Measurements from ENCODE around the gene TSC22D4. TPM values are rescaled to one million over a fixed set of nuclear protein-coding genes. Genes with fewer than 3 reads are reported as not detected.
"Not testable (repeated sequence)": the region's sequence is repeated elsewhere in the genome, so short reads cannot be mapped to it uniquely, and the experiment has no call there.

Gene TSC22D4
- total RNA-seq, 2 experiments from 2014 or later, result 46.0 to 48.7 TPM

- Mint-ChIP-seq H3K36me3 (ENCODE audit: low read depth) (no peaks in the 10 kb centered on the region), H3K27me3 (ENCODE audit: low read depth) (no peaks in the 10 kb centered on the region), H3K9me3 (no peaks in the 10 kb centered on the region), H3K4me3 (no peak overlapping the region), H3K4me1 (ENCODE audit: low read depth) (peaks cover 10% of the 10 kb centered on the region), H3K27ac (no peak overlapping the region)
- CTCF ChIA-PET, result no interaction called here
- intact Hi-C loops (cut with micrococcal nuclease), result no loop called here
- no peak for DNase-seq
These were observed 31.6 kb upstream of the TSC22D4 start for GRCh38 chr7:100510437-100511239.

- Mint-ChIP-seq H3K4me1 (ENCODE audit: low read depth) (no peaks in the 10 kb centered on the region), H3K27me3 (ENCODE audit: low read depth) (no peaks in the 10 kb centered on the region), H3K36me3 (ENCODE audit: low read depth) (no peaks in the 10 kb centered on the region), H3K27ac (no peak overlapping the region), H3K9me3 (no peaks in the 10 kb centered on the region), H3K4me3 (no peak overlapping the region)
- intact Hi-C loops (cut with micrococcal nuclease), result no loop called here
- no peak for DNase-seq
- CTCF ChIA-PET, result no interaction called here
These were observed 30.2 kb upstream of the TSC22D4 start for GRCh38 chr7:100509231-100509630.

GRCh38 chr7:100506356-100506923 lies 27.4 kb upstream of the TSC22D4 start:
- Mint-ChIP-seq H3K9me3 (no peaks in the 10 kb centered on the region), H3K4me1 (ENCODE audit: low read depth) (no peaks in the 10 kb centered on the region), H3K27me3 (ENCODE audit: low read depth) (no peaks in the 10 kb centered on the region), H3K27ac (no peak overlapping the region), H3K4me3 (no peak overlapping the region), H3K36me3 (ENCODE audit: low read depth) (no peaks in the 10 kb centered on the region)
- DNase-seq, result no peak
- CTCF ChIA-PET, result no interaction called here
- intact Hi-C loops (cut with micrococcal nuclease), result no loop called here

DNA sequence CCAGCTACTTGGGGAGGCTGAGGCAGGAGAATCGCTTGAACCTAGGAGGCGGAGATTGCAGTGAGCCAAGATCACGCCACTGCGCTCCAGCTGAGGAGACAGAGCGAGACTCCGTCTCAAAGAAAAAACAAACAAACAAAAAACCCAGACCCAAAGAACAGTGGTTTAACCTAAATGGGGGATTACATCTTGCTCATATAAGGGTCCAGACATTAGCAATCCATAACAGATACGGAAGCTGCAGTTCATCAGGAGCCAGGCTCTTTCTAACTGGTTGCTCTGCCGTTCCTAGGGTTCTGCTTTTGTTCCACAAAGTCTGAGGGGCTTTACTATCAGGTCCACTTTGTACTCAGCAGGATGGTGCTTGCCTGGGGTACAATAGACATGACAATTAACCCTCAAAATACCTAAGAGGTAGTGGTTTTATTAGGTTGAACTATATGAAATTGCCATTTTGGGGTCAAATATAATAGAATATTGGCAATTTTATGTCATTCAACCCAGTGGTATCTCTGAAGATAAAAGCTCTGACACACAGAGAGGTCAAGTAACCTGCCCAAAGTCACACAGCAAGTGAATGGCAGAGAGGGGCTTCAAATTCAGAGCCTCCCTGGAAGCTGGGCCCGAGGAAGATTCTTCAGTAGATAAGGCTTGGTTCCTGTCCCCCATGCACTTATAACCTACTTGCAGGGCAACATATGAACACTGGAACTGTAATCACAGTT lies 26.0 kb upstream of the TSC22D4 start:
- no peak for DNase-seq
- H3K9me3 Mint-ChIP-seq, result no peaks in the 10 kb centered on the region
- no peak overlapping the region for H3K4me3 Mint-ChIP-seq
- H3K36me3 Mint-ChIP-seq (ENCODE audit: low read depth), result no peaks in the 10 kb centered on the region
- intact Hi-C loops (cut with micrococcal nuclease), result no loop called here
- H3K27ac Mint-ChIP-seq, result no peak overlapping the region
- no peaks in the 10 kb centered on the region for H3K4me1 Mint-ChIP-seq (ENCODE audit: low read depth)
- CTCF ChIA-PET, result interaction anchor here (0.6 to 1.3 kb wide), 4 partner anchors 9 to 53 kb away, joined by 3 to 6 read pairs (median 3); no protein-coding TSS in a partner anchor
- no peaks in the 10 kb centered on the region for H3K27me3 Mint-ChIP-seq (ENCODE audit: low read depth)

GRCh38 chr7:100504031-100504430 lies 25.0 kb upstream of the TSC22D4 start:
- intact Hi-C loops (cut with micrococcal nuclease); CTCF ChIA-PET; H3K36me3 Mint-ChIP-seq (ENCODE audit: low read depth); H3K9me3 Mint-ChIP-seq; H3K4me3 Mint-ChIP-seq; H3K4me1 Mint-ChIP-seq (ENCODE audit: low read depth); H3K27me3 Mint-ChIP-seq (ENCODE audit: low read depth); DNase-seq; H3K27ac Mint-ChIP-seq: not testable (repeated sequence)

- H3K4me3 Mint-ChIP-seq; H3K4me1 Mint-ChIP-seq (ENCODE audit: low read depth); H3K36me3 Mint-ChIP-seq (ENCODE audit: low read depth); H3K27me3 Mint-ChIP-seq (ENCODE audit: low read depth); DNase-seq; H3K27ac Mint-ChIP-seq; H3K9me3 Mint-ChIP-seq; intact Hi-C loops (cut with micrococcal nuclease): not testable (repeated sequence)
- CTCF ChIA-PET, result interaction anchor here (0.7 kb wide), 1 partner anchor 114 kb away, joined by 5 read pairs; no protein-coding TSS in a partner anchor
These were observed 21.7 kb upstream of the TSC22D4 start for GRCh38 chr7:100500743-100501142.

- DNase-seq, result no peak
- Mint-ChIP-seq H3K27me3 (ENCODE audit: low read depth) (peaks cover 2% of the 10 kb centered on the region), H3K4me3 (no peak overlapping the region), H3K4me1 (ENCODE audit: low read depth) (peaks cover 9% of the 10 kb centered on the region), H3K36me3 (ENCODE audit: low read depth) (no peaks in the 10 kb centered on the region), H3K27ac (no peak overlapping the region), H3K9me3 (no peaks in the 10 kb centered on the region)
- CTCF ChIA-PET, result interaction anchor here (0.6 to 1.6 kb wide), 8 partner anchors 9 to 565 kb away, joined by 3 to 5 read pairs (median 4); no protein-coding TSS in a partner anchor
- intact Hi-C loops (cut with micrococcal nuclease), result no loop called here
These were observed 17.5 kb upstream of the TSC22D4 start for GRCh38 chr7:100496509-100496908.

- CTCF ChIA-PET, result interaction anchor here (0.7 to 2.0 kb wide), 8 partner anchors 11 to 93 kb away, joined by 3 to 15 read pairs (median 4); partner anchors contain the start of gene FBXO24
- Mint-ChIP-seq H3K27me3 (ENCODE audit: low read depth) (peaks cover 2% of the 10 kb centered on the region), H3K27ac (no peak overlapping the region), H3K9me3 (no peaks in the 10 kb centered on the region), H3K36me3 (ENCODE audit: low read depth) (no peaks in the 10 kb centered on the region), H3K4me3 (peak overlapping the region; percentile 60), H3K4me1 (ENCODE audit: low read depth) (peaks cover 11% of the 10 kb centered on the region)
- intact Hi-C loops (cut with micrococcal nuclease), result loop anchor here (1.0 to 2.0 kb wide), 2 partner anchors 33 to 52 kb away; no protein-coding TSS in a partner anchor
- peak; percentile 77 for DNase-seq
These were observed 14.7 kb upstream of the TSC22D4 start for GRCh38 chr7:100493476-100494264.

DNA sequence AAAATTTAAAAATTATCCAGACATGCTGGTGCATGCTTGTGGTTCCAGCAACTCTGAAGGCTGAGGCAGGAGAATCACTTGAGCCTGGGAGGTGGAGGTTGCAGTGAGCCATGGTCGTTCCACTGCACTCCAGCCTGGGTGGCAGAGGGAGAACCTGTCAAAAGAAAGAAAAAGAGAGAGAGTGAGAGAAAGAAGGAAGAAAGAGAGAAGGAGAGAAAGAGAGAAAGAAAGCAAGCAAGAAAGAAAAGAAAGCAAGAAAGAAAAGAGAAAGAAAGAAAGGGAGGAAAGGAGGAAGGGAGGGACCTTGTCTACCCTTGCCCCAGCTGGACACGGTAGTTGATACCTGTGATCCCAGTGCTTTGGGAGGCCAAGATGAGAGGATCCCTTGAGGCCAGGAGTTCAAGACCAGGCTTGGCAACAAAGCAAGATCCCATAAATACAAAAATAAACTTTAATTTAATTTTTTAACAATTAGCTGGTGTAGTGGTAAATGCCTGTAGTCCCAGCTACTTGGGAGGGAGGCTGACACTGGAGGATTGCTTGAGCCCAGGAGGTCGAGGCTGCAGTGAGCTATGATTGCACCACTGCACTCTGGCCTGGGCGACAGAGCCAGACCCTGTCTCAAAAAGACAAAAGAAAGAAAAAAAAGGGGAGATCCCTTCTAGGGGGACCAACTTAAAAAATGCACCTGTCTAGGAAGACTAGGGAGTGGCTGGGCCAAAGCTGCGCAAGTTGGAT lies 13.9 kb upstream of the TSC22D4 start:
- intact Hi-C loops (cut with micrococcal nuclease), result loop anchor here (1.0 to 2.0 kb wide), 2 partner anchors 34 to 52 kb away; no protein-coding TSS in a partner anchor
- CTCF ChIA-PET, result interaction anchor here (0.7 to 2.0 kb wide), 10 partner anchors 10 to 93 kb away, joined by 3 to 15 read pairs (median 4); partner anchors contain the start of gene FBXO24
- H3K27ac Mint-ChIP-seq, result no peak overlapping the region

GRCh38 chr7:100491192-100491578 lies 12.2 kb upstream of the TSC22D4 start:
- CTCF ChIA-PET, result interaction anchor here (1.5 kb wide), 2 partner anchors 49 to 68 kb away, joined by 3 to 5 read pairs; no protein-coding TSS in a partner anchor
- Mint-ChIP-seq H3K27ac (no peak overlapping the region), H3K4me3 (no peak overlapping the region), H3K36me3 (ENCODE audit: low read depth) (no peaks in the 10 kb centered on the region), H3K4me1 (ENCODE audit: low read depth) (peaks cover 13% of the 10 kb centered on the region), H3K9me3 (no peaks in the 10 kb centered on the region), H3K27me3 (ENCODE audit: low read depth) (peaks cover 2% of the 10 kb centered on the region)
- intact Hi-C loops (cut with micrococcal nuclease), result no loop called here
- DNase-seq, result no peak

More for the DNA sequence above, 13.9 kb upstream of the TSC22D4 start:
- Mint-ChIP-seq H3K4me3 (peak overlapping the region; percentile 60), H3K9me3 (no peaks in the 10 kb centered on the region), H3K27me3 (ENCODE audit: low read depth) (peaks cover 2% of the 10 kb centered on the region), H3K4me1 (ENCODE audit: low read depth) (peaks cover 13% of the 10 kb centered on the region), H3K36me3 (ENCODE audit: low read depth) (no peaks in the 10 kb centered on the region)
- no peak for DNase-seq

DNA sequence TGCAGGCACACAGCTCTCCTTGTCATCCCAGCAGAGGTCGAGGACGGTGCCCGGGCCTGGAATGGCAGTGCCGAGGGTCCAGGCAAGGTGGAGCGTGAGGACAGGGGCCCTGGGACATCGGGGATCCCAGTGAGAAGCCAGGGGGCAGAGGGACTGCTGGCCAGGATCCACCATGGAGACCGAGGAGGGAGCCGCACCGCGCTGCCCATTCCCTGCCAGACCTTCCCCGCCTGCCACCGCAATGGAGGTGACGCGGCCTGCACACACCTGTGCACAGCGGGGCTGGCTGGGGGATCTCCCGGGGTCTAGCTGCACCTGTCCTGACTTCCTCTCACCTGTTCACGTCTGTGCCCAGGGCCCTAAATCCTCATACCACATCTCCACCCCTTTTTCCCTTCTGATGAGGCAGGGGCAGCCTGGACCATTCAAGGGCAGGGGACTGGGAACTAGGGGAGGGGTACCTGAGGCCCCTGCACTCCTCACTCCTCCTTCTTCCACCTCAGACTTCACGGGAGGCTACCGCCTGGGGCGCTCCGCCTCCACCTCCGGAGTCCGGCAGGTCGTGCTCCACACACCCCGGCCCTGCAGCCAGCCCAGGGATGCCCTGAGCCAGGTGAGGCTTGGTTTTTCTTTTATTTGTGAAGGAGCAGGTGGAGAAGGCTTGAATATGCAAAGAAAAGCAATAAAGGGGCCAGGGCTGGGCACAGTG lies 11.6 kb upstream of the TSC22D4 start:
- Mint-ChIP-seq H3K4me1 (ENCODE audit: low read depth) (peaks cover 13% of the 10 kb centered on the region), H3K36me3 (ENCODE audit: low read depth) (no peaks in the 10 kb centered on the region), H3K4me3 (no peak overlapping the region), H3K9me3 (no peaks in the 10 kb centered on the region), H3K27ac (no peak overlapping the region), H3K27me3 (ENCODE audit: low read depth) (peaks cover 2% of the 10 kb centered on the region)
- no peak for DNase-seq
- intact Hi-C loops (cut with micrococcal nuclease), result no loop called here
- CTCF ChIA-PET, result interaction anchor here (1.5 kb wide), 1 partner anchor 69 kb away, joined by 3 read pairs; no protein-coding TSS in a partner anchor

All from activated naive CD4-positive, alpha-beta T cell treated with anti-CD3 and anti-CD28 coated beads for 36 hours (primary cell).